ENCODE results near the gene SNTB2.

DNA sequence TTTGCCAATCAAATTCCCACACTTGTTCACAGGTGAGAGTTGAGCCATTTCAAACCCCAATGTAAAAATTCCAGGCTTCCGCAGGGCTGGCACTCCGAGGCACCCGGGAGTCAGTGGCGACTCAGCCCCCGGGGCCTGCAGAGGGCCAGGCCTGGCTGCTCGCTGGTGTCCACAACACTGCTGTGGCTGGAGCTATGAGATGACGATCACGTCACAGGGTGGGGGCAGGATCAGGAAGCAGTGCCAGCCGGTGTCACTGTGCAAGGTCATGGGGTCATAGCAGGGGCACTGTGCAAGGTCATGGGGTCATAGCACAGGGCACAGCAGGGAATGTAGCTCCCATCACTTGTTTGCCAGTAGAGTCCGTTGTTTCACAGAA, 131.9 kb downstream of the SNTB2 start:
- TF ChIP-seq, protein P1, sequence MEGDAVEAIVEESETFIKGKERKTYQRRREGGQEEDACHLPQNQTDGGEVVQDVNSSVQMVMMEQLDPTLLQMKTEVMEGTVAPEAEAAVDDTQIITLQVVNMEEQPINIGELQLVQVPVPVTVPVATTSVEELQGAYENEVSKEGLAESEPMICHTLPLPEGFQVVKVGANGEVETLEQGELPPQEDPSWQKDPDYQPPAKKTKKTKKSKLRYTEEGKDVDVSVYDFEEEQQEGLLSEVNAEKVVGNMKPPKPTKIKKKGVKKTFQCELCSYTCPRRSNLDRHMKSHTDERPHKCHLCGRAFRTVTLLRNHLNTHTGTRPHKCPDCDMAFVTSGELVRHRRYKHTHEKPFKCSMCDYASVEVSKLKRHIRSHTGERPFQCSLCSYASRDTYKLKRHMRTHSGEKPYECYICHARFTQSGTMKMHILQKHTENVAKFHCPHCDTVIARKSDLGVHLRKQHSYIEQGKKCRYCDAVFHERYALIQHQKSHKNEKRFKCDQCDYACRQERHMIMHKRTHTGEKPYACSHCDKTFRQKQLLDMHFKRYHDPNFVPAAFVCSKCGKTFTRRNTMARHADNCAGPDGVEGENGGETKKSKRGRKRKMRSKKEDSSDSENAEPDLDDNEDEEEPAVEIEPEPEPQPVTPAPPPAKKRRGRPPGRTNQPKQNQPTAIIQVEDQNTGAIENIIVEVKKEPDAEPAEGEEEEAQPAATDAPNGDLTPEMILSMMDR (conservative IDR thresholded peaks at IDR 0.05 in 1 of 2, IDR thresholded peaks at IDR 0.05 in 1 of 2; ENCODE audit: low read depth in 1 of 2, low read length in 2 of 2): no peak
- no peak for TF ChIP-seq EZH2 (IDR thresholded peaks at IDR 0.05; ENCODE audit: low read length, missing control alignments)
